ENCODE measurements around the gene SLC11A2.

DNA sequence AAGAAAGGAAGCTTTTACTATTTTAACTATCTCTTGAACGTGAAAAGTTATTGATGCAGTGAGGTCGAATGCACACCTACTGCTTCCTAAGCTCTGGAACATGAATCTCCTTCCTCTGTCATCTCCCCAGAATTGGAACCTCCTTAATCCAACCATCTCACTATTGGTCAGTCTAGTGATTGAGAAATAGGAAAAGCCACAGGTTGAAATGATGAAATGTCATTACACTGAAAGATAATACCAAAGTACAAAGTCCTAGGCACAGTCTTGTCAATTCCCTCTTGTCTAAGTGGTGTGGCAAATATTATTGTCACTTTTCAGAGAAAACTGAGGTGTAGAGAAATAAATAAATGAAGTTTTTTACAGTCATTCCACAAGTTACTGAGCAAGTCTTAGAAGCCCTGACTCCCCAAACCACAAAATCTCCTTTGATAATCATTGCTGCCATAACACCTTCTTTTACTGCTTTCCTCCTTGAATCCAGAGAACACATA, 93.3 kb downstream of the SLC11A2 start:
- TF ChIP-seq, protein P1, sequence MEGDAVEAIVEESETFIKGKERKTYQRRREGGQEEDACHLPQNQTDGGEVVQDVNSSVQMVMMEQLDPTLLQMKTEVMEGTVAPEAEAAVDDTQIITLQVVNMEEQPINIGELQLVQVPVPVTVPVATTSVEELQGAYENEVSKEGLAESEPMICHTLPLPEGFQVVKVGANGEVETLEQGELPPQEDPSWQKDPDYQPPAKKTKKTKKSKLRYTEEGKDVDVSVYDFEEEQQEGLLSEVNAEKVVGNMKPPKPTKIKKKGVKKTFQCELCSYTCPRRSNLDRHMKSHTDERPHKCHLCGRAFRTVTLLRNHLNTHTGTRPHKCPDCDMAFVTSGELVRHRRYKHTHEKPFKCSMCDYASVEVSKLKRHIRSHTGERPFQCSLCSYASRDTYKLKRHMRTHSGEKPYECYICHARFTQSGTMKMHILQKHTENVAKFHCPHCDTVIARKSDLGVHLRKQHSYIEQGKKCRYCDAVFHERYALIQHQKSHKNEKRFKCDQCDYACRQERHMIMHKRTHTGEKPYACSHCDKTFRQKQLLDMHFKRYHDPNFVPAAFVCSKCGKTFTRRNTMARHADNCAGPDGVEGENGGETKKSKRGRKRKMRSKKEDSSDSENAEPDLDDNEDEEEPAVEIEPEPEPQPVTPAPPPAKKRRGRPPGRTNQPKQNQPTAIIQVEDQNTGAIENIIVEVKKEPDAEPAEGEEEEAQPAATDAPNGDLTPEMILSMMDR (IDR thresholded peaks at IDR 0.05): no peak
- TF ChIP-seq POLR2AphosphoS5 (IDR thresholded peaks at IDR 0.05): no peak
- TF ChIP-seq POLR2A (IDR thresholded peaks at IDR 0.05): no peak
